ENCODE results near the gene LIMK1.

- no peak for TF ChIP-seq CTCF (conservative IDR thresholded peaks at IDR 0.05; ENCODE audit: low read length)
- TF ChIP-seq EZH2phosphoT487 (IDR thresholded peaks at IDR 0.05; ENCODE audit: borderline replicate concordance), result no peak
These were observed 65.5 kb downstream of the LIMK1 start for GRCh38 chr7:74149071-74149470.
